Endothelial cell of umbilical vein (primary cell): Measurements from ENCODE around the gene USP6NL. TPM values are rescaled to one million over a fixed set of nuclear protein-coding genes. Genes with fewer than 3 reads are reported as not detected.

Source experiments
- BruUV-seq: library from RNA; stranded (reverse); fragments of 400-500 nt; replicated peaks from 2 replicates; lab custom pipeline; 2021; lab: Mats Ljungman, UMichigan
- CTCF ChIA-PET: fragments of 300-600, 350-600 bp; sonication (Branson Sonifier 250); formaldehyde crosslinking; loops from one replicate; lab custom pipeline; 2021; ENCODE audit warnings: antibody characterized with exemption, inconsistent platforms; lab: Charles Lee
- POLR2A ChIA-PET: fragments of 300-600, 350-600 bp; sonication (Branson Sonifier 250); formaldehyde crosslinking; loops from one replicate; lab custom pipeline; 2021; ENCODE audit warnings: antibody characterized with exemption, inconsistent platforms; lab: Charles Lee
- DNase-seq: peaks from one replicate; pipeline ENCODE4 v3.0.0-alpha.2; 2011; ENCODE audit warnings: low read depth, low spot score
- FAIRE-seq: peaks from 2 replicates; lab custom pipeline; 2011; peaks lifted over from hg19 to GRCh38; lab: Jason Lieb, UNC
- H2AFZ ChIP-seq: 2 replicates; pipeline ENCODE4 v1.6.0; 2012; ENCODE audit warnings: low read depth, low read length, control low read depth, inconsistent platforms
- H3K27ac ChIP-seq: 2 replicates; pipeline ENCODE4 v1.5.1; 2011; ENCODE audit warnings: low read depth, mild to moderate bottlenecking, control low read depth, low read length, moderate library complexity; ENCODE audit not compliant: insufficient read depth
- H3K27me3 ChIP-seq, 2 experiments: 2 replicates each; pipeline versions ENCODE4 v1.6.0 to v1.6.1; 2011; ENCODE audit warnings: low read length in 2 of 2, mixed read lengths in 1 of 2; ENCODE audit not compliant: control insufficient read depth in 2 of 2, insufficient read depth in 2 of 2
- H3K36me3 ChIP-seq, 2 experiments: 2 replicates in 1 of 2; 3 replicates in 1 of 2; pipeline ENCODE4 v1.5.1; 2011; ENCODE audit warnings: low read length in 2 of 2, mild to moderate bottlenecking in 1 of 2, moderate library complexity in 1 of 2; ENCODE audit not compliant: control insufficient read depth in 2 of 2, insufficient read depth in 2 of 2; ENCODE audit errors: extremely low read depth in 1 of 2
- H3K4me1 ChIP-seq: 3 replicates; pipeline ENCODE4 v1.5.1; 2011; ENCODE audit warnings: mild to moderate bottlenecking, low read length; ENCODE audit not compliant: control insufficient read depth, insufficient read depth; ENCODE audit errors: extremely low read depth
- H3K4me2 ChIP-seq: 2 replicates; pipeline ENCODE4 v1.6.1; 2011; ENCODE audit warnings: low read length, control low read depth, mixed read lengths; ENCODE audit not compliant: insufficient read depth
- H3K4me3 ChIP-seq, 3 experiments: fragments of 200-600 bp in 1 of 3; sonication (generic), shearing (Covaris generic) in 1 of 3; replicated peaks in 1 of 3; 2 replicates each; pipeline ENCODE4 v1.5.1; 2011 to 2016; ENCODE audit warnings: control low read depth in 3 of 3, low read length in 3 of 3, mild to moderate bottlenecking in 2 of 3, inconsistent platforms in 1 of 3, low read depth in 1 of 3, moderate library complexity in 1 of 3; ENCODE audit not compliant: insufficient read depth in 1 of 3
- H3K79me2 ChIP-seq: 2 replicates; pipeline ENCODE4 v1.6.0; 2012; ENCODE audit warnings: low read length, inconsistent platforms; ENCODE audit not compliant: control insufficient read depth, insufficient read depth
- H3K9ac ChIP-seq: replicated peaks from 2 replicates; pipeline ENCODE3; 2011; ENCODE audit warnings: low read length, control low read depth; ENCODE audit not compliant: insufficient read depth; ENCODE audit errors: extremely low read depth
- H3K9me1 ChIP-seq: replicated peaks from 3 replicates; pipeline ENCODE4 v1.6.0; 2011; ENCODE audit warnings: mild to moderate bottlenecking, low read length; ENCODE audit not compliant: control insufficient read depth, insufficient read depth; ENCODE audit errors: extremely low read depth
- H3K9me3 ChIP-seq: replicated peaks from 2 replicates; pipeline ENCODE4 v1.5.1; 2012; ENCODE audit warnings: low read length, inconsistent platforms; ENCODE audit not compliant: control insufficient read depth, insufficient read depth
- H4K20me1 ChIP-seq: replicated peaks from 2 replicates; pipeline ENCODE3; 2011; ENCODE audit warnings: mild to moderate bottlenecking, low read length; ENCODE audit not compliant: control insufficient read depth, insufficient read depth; ENCODE audit errors: extremely low read depth
- EZH2 ChIP-seq: IDR thresholded peaks from 2 replicates; pipeline ENCODE4 v1.6.1; 2012; ENCODE audit warnings: borderline replicate concordance, low read depth, mild to moderate bottlenecking, moderate library complexity, low read length, inconsistent platforms; ENCODE audit not compliant: severe bottlenecking
- GATA2 ChIP-seq: IDR thresholded peaks from 2 replicates; pipeline ENCODE4 v1.7.0; 2011; ENCODE audit warnings: low read depth, mild to moderate bottlenecking, moderate library complexity, mixed read lengths, low read length; ENCODE audit not compliant: insufficient read length, insufficient read depth
- JUN ChIP-seq: IDR thresholded peaks from 2 replicates; pipeline ENCODE4 v1.6.1; 2011; ENCODE audit warnings: borderline replicate concordance, low read depth; ENCODE audit not compliant: insufficient read length, insufficient read depth
- MYC ChIP-seq: IDR thresholded peaks from one replicate; pipeline ENCODE4 v1.6.1; 2011; ENCODE audit warnings: mild to moderate bottlenecking, low read depth, low read length
- POLR2AphosphoS5 ChIP-seq: IDR thresholded peaks from 2 replicates; pipeline ENCODE4 v1.6.1; 2012; ENCODE audit warnings: low read depth, mild to moderate bottlenecking, control low read depth, low read length, moderate library complexity; ENCODE audit not compliant: insufficient read depth
- dilution Hi-C: fragments of 300-500 bp; cut with MboI; formaldehyde crosslinking; loops from one replicate; pipeline ENCODE4 v1.15.0; 2019; ENCODE audit warnings: low sequenced_read_pairs; ENCODE audit not compliant: extremely low pct_ligation_motif_present
- intact Hi-C: fragments of 100-400 bp; cut with micrococcal nuclease; formaldehyde crosslinking; loops from one replicate; pipeline ENCODE4 v1.10.0; 2022
- polyA plus RNA-seq, 4 experiments: library from polyadenylated mRNA; depleted of rRNA in 3 of 4; stranded (reverse) in 3 of 4; unstranded in 1 of 4; fragments of >200 nt; gene quantifications; 2 replicates each; pipeline versions ENCODE4 v1.2.1 to v1.2.3, GENCODE V29; 2011 to 2012; ENCODE audit warnings: missing spikeins in 1 of 4
- total RNA-seq: library from RNA; stranded (reverse); gene quantifications from 2 replicates; pipeline ENCODE4 v1.2.3, GENCODE V29; 2021
- TF ChIP-seq, protein P1 (sequence below): IDR thresholded peaks from 2 replicates; pipeline ENCODE4 v1.6.1; 2011; ENCODE audit not compliant: insufficient read depth, insufficient read length
- TF ChIP-seq, protein P2 (sequence below), 2 donors: IDR thresholded peaks; 1 replicate in 1 of 2; 2 replicates in 1 of 2; pipeline ENCODE4 v1.5.1; 2011; ENCODE audit warnings: low read length in 2 of 2, mild to moderate bottlenecking in 2 of 2, moderate library complexity in 2 of 2, control low read depth in 1 of 2, inconsistent platforms in 1 of 2, low read depth in 1 of 2; ENCODE audit not compliant: insufficient read depth in 1 of 2; ENCODE audit errors: extremely low read depth in 1 of 2

USP6NL gene
- total and polyA plus RNA-seq, 2 donors (not counting 3 experiments of a cell fraction or from before 2014, with no cell fraction given) = 13.5 to 29.2 TPM

DNA sequence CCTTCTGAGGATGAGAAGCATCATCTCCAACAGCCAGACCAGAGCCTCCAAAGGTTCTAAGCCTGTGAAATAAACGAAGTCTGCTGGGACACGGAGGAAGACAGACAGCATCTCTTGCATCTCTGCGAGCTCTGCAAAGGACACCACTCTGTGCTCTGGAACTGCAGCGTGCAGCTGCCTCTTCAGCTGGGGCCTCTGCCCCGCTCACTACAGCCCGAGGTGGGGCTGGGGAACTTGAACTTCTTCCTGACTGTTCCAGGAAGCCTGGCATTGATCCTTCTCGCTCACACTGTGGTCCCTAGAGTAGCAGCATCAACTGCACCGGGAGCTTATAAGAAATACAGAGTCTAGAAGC lies 163.3 kb downstream of the USP6NL start:
- Histone ChIP-seq H3K9me3 (no peaks in the 10 kb centered on the region), H3K9me1 (no peaks in the 10 kb centered on the region), H3K79me2 (no peaks in the 10 kb centered on the region), H3K4me1 (no peaks in the 10 kb centered on the region), H3K4me3 (no peak overlapping the region), H3K4me2 (no peak overlapping the region), H4K20me1 (no peaks in the 10 kb centered on the region), H2AFZ (no peak overlapping the region), H3K9ac (no peak overlapping the region), H3K27me3 (peaks cover 5% of the 10 kb centered on the region in 2 experiments), H3K27ac (no peak overlapping the region), H3K36me3 (no peaks in the 10 kb centered on the region)
- POLR2A ChIA-PET = no interaction called here
- intact Hi-C loops = no loop called here
- BruUV-seq = no TSS peak
- DNase-seq = no peak
- CTCF ChIA-PET = interaction anchor here (1.5 kb wide), 1 partner anchor 11 kb away, joined by 5 read pairs; no protein-coding TSS in a partner anchor
- FAIRE-seq = no peak
- no peak for TF ChIP-seq GATA2
- no peak for TF ChIP-seq JUN
- dilution Hi-C loops = no loop called here

DNA sequence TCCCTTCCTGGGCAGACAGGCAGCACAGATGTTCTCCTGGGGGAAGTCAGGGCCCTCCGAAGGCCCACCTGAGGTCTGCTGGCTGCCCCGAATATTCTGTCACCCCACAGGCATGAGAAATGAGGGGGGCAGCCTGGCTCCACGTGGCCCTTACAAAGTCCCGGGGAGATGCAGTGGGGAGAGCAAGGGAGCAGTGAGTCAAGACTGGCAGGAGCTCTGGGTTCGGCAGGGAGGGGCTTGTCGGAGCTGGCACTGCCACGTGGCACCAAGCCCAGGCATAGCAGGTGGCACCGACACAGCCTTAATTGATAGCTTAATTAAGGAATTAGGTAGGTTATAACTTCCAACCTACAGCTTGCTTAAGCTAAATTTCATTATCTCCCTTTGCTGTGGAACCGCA lies 163.9 kb downstream of the USP6NL start:
- ChIA-PET CTCF (interaction anchor here (1.5 kb wide), 1 partner anchor 12 kb away, joined by 5 read pairs; no protein-coding TSS in a partner anchor), POLR2A (no interaction called here)
- intact Hi-C loops = no loop called here
- DNase-seq (no peak), FAIRE-seq (no peak)
- TF ChIP-seq EZH2 (no peak), GATA2 (no peak), POLR2AphosphoS5 (no peak), JUN (no peak), MYC (no peak)
- TF ChIP-seq, protein P1, sequence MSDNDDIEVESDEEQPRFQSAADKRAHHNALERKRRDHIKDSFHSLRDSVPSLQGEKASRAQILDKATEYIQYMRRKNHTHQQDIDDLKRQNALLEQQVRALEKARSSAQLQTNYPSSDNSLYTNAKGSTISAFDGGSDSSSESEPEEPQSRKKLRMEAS = no peak
- TF ChIP-seq, protein P2, sequence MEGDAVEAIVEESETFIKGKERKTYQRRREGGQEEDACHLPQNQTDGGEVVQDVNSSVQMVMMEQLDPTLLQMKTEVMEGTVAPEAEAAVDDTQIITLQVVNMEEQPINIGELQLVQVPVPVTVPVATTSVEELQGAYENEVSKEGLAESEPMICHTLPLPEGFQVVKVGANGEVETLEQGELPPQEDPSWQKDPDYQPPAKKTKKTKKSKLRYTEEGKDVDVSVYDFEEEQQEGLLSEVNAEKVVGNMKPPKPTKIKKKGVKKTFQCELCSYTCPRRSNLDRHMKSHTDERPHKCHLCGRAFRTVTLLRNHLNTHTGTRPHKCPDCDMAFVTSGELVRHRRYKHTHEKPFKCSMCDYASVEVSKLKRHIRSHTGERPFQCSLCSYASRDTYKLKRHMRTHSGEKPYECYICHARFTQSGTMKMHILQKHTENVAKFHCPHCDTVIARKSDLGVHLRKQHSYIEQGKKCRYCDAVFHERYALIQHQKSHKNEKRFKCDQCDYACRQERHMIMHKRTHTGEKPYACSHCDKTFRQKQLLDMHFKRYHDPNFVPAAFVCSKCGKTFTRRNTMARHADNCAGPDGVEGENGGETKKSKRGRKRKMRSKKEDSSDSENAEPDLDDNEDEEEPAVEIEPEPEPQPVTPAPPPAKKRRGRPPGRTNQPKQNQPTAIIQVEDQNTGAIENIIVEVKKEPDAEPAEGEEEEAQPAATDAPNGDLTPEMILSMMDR (IDR thresholded peaks at IDR 0.05; ENCODE audit: extremely low read depth in 1 of 2, insufficient read depth in 1 of 2, low read depth in 1 of 2, low read length in 2 of 2) = no peak
- Histone ChIP-seq H3K9me1 (no peaks in the 10 kb centered on the region), H3K27me3 (peaks cover 5% of the 10 kb centered on the region in 2 experiments), H2AFZ (no peak overlapping the region), H4K20me1 (no peaks in the 10 kb centered on the region), H3K4me1 (no peaks in the 10 kb centered on the region), H3K9ac (no peak overlapping the region), H3K4me2 (no peak overlapping the region), H3K9me3 (no peaks in the 10 kb centered on the region), H3K79me2 (no peaks in the 10 kb centered on the region), H3K4me3 (no peak overlapping the region), H3K36me3 (no peaks in the 10 kb centered on the region), H3K27ac (no peak overlapping the region)
- BruUV-seq = no TSS peak
- dilution Hi-C loops = no loop called here
